Stimulated activated CD8-positive, alpha-beta memory T cell treated with anti-CD3 and anti-CD28 coated beads, Interleukin-7, amount 100 ng/mL, for 1 hour (primary cell): ENCODE results near the gene INPP5B.
"Not testable (repeated sequence)": the region's sequence is repeated elsewhere in the genome, so short reads cannot be mapped to it uniquely, and the experiment has no call there.

Experiments
- DNase-seq, 2 donors: peaks; one replicate each; pipeline ENCODE4 v3.0.0-alpha.2; 2020; ENCODE audit warnings: low read depth in 2 of 2

INPP5B gene

DNA sequence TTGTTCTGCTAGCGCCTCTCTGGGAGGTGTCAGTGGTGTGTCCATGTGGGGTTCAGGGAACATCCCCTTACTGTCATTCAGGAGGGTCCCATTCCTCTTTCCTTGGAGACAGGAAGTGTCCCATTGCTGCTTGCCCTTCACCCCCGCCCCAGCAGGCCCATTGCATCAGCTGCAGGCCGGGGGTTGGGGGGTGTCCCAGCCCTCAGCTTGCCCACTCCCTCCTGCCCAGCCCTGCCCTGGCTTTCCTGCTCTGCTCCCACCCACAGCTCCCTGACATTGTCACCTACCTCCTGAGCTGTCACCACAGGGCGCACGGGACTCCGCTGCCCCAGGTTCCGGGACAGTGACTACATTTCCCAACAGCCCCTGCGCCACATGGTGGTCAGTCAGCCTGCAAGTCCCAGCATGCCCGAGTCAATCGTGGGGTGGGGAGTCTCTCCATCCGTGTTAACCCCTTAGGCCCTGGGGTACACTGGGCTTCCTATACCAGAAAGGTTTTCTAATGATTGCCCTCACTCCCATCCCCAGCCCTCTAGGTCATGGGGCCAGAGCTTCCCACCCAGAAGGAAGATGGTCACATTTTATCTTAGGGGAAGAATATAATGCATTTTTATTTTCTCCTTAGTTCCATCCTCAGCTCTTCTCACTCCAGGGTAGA is at the start of gene INPP5B:
Gene INPP5B (minus strand): TSS at position 351 of the 658 bp plus-strand sequence. CDS start 745 bp downstream, outside the sequence.
- peak; percentile 20 to 41 for DNase-seq

DNA sequence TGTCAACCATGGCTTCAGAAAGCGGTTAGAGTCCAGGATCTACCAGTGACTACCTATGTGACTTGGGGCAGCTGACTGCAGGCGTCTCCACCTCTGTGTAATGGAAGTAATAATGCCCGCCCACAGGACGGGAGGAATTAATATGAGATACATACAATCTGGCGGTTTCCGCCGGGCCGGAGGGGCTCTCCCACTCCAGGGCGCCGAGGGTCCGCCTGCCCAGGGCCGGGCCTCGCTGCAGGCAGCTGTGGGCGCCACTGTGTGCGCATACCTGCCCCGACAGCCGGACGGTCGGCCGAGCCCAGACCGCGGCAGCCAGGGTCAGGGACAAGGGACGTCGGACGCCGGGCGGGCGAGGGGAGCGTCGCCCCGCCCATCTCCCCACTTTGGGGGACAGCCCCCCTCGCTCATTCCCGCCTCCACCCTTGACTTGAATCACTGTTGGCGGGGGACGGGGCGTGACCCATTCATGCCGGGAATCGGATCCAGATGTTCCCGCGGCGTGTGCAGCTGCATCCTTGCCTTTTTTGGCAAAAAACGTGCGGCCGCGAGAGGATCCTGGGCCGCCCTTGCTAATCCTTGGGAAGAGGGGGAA is 49.0 kb upstream of the INPP5B start:
- DNase-seq: no peak

DNA sequence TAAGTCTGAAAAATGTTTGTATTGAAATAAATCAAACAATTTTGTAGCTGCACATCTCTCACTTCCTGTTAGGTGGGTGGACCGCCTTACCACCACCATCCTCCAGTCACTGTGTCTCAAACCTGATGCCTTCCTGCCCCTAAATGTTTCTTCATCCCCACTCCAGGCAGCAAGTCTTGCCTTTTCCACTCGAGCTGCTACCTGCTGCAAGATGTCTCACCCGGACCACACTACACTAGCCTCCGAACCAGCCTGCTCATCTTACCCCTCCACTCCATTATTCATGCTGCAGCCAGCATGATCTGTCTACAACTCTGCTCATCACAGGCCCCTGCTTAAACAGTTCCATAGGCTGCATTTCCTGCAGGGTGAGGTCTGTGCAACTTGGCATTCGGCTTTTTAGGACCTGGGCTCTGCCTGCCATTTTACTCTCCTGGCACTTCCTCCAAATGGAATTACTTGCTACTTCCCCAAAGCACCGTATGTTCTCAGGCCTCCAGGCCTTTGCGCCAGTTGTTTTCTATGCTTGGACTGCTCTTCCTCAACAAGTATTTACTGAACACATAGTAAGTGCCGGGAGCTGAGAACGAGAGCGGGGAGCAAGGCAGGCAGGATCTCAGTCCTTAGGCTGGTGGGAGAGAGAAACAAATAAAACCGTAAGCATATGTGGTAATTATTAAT is 48.2 kb upstream of the INPP5B start:
- no peak for DNase-seq

DNA sequence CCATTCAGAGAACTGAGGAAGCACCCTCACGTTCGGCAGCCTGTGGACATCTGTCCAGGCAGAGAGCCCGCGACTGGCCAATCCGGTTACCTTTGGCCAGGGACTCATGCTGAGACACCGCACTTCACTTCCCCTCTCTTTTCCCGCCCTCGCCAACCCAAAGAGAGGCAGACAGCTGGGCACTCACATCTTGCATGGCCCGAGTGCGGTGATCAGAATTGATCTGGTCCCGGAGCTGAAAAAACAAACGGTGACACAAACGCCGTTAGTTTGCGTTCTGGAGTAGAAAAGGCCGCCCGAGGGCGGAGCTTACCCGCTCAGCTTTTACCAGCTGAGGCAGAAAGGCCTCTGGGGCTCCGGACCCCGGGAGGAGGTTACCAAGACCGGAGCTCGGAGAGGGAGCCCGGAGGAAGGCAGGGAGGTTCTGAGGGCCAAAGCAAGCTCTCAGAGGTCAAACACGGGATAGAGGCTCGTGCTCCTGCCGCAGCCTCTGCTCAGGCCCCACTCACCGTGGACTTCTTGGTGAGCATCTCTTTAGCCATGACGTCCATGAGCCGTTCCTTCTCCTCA is 42.6 kb upstream of the INPP5B start:
- DNase-seq: no peak

DNA sequence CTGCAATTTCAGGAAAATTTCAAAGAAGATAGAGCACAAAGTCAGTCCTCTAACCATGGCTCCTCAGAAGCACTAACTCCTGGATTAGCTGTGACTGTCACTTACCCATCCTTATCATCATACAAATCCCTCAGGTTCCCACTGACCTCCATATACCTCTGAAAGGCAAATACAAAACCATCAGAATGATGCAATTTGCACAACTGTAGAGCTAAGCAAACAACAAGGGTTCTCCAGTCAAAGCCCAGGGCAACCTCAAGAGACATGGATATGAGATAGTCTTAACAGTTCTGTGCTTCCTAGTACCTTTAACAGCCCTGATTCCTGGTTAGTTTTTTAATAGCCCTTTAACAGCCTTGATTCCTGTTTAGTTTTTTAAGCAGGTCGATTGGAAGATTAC is 40.8 kb upstream of the INPP5B start:
- DNase-seq: no peak

DNA sequence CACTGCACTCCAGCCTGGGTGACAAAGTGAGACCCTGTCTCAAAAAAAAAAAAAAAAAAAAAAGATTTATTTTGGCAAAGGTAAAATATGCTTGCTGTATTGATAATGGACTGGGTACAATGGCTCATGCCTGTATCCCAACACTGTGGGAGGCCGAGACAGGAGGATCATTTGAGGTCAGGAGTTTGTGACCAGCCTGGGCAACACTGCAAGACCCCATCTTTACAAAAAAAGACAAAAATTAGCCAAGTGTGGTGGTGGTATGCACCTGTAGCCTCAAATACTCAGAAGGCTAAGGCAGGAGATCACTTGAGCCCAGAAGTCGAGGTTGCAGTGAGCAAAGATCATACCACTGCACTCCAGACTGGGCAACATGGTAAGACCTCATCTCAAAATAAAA is 36.7 kb upstream of the INPP5B start:
- no peak for DNase-seq

DNA sequence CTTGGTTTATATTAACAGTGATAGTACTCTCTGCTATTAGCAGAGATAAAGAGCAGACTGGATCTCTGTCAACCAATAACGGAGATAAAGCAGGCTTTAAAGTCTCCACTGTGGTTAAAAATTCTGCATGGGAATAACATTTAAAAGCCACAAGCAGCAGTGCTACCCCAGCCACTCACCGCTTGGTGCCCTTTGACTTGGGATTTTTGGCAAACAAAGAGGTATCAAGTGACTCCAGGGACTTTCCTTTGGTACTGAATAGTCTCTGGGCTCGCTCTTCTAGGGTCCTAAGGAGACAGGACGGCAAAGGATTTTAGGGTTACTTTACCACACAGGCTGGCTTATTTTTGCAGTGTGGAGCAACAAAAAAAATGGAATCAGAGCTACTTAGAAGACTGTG is 31.7 kb upstream of the INPP5B start:
- DNase-seq: no peak

DNA sequence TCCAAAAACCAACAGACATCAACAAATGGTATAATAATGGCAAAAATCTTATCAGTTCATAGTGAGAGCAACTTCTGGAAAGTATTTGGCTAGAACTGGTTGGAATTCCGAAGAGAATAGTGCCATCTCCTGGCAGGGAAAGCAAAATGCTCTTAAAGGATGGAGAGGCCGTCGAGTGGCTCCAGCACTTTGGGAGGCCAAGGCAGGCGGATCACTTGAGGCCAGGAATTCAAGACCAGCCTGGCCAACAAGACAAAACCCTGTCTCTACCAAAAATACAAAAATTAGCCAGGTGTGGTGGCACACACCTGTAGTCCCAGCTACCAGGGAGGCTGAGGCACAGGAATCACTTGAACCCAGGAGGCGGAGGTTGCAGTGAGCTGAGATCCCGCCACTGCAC is 28.2 kb upstream of the INPP5B start:
- DNase-seq: not testable (repeated sequence)

DNA sequence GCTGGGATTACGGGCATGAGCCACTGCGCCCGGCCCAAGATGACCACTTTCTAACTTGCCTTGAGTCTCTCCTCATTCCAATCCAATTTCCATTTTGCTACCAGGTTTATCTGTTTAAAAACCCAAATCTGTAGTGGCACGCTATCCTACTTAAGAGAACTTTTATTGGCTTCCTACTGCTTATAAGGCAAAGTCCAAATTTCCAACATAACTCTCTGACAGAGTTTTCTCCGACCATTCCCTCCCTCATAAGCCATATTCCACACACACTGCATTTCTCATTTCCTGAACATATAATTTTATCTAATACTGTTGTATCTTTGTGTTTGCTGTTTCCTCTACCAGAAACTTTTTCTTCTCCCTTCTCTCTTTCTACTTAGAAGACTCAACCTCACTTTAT is 27.7 kb upstream of the INPP5B start:
- no peak for DNase-seq

DNA sequence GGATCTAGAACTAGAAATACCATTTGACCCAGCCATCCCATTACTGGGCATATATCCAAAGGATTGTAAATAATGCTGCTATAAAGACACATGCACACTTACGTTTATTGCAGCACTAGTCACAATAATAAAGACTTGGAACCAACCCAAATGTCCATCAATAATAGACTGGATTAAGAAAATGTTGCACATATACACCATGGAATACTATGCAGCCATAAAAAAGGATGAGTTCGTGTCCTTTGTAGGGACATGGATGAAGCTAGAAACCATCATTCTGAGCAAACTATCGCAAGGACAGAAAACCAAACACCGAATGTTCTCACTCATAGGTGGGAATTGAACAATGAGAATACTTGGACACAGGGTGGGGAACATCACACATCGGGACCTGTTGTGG is 26.8 kb upstream of the INPP5B start:
- not testable (repeated sequence) for DNase-seq

DNA sequence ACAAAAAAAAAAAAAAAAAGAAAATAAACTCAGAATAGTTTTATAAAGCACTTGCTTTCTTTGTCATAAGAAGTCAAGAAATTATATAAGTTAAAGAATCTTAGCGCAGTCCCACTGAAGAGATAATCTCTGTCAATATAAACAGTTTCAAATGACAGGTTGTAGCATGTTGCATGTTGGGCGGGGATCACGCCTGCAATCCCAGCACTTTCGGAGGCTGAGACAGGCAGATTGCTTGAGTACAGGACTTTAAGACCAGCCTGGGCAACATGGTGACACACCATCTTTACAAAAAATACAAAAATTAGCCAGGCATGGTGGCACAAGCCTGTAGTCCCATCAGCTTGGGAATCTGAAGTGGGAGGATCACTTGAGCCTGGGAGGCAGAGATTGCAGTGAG is 18.4 kb upstream of the INPP5B start:
- no peak for DNase-seq

DNA sequence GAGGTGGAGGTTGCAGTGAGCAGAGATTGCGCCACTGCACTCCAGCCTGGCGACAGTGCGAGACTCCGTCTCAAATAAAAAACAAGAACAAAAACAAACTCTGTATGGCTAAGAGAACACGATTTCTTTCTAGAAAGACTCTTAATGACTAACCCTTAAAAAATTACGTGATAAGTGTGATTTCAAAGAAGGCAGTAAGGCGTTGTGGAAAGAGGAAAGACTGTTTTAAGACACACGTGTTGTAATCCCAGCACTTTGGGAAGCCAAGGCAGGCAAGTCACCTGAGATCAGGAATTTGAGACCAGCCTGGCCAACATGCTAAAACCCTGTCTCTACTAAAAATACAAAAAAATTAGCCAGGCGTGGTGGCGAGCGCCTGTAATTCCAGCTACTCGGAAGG is 17.3 kb upstream of the INPP5B start:
- not testable (repeated sequence) for DNase-seq

DNA sequence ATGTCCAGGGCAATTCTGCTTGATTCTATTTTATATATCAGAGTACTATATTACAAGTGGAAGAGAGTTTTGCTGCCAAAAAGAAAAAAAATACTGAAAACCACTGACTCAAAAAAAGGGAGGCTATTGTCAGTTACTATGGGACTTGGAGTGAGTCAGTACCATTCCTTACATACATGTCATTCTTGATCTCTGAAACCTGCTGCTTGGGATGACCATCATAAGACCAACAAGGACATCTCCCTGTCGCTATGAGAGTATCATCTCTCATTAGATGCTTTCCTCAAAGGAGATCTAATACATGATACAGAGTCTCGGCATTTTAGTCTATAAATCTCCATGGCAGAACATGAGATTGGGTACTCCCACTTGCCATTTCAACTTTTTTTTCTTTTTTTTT is 11.8 kb upstream of the INPP5B start:
- no peak for DNase-seq

DNA sequence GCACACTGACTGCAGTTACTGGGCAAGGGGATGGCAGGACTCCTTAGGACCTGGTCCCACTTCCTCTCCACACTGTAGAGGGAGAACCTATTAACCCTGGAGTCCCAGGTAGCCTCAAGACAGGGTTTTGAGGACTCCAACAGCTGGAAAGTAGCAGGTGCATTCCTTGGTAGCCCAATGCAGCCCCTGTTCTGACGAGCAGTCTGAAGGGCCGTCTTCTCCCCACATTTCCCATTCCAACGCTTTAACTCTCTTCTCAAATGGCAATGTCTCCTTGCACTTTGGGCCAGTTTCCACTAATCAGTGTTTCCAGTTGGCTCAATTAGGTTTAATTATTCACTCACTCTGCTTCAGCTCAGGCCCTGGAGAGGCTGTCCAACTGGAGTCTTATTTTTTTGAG is 8.8 kb upstream of the INPP5B start:
- no peak for DNase-seq

DNA sequence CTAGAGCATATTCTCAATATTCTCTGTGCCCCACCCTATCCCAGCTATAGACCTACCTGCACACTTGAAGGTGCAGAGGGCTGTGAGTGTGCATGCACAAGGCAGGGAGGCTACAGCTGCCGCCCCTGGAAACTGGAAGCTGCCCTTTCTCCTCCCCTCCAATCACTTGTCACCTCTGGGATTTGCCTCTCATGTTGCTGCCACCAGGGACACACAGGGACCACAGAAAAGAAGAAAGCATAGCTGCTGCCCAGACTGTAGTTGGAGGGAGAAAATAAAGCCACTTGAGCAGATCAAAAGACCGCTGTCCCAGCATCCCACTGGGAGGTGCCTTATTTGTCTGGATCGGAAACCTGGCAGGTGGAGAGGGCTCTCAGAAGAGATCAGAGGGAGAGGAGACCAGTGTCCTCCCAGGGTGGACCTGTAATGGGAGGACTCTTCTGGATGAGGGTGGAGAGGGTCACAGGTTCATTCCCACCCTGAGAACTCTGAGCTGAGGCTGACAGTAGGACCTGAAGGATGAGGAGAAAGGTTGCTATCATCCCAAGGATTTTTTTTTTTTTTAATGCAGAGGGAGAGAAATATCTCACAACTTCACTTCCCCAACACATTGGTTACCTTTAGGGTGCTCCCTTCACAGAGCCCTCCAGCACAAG is 7.6 kb upstream of the INPP5B start:
- DNase-seq: no peak

DNA sequence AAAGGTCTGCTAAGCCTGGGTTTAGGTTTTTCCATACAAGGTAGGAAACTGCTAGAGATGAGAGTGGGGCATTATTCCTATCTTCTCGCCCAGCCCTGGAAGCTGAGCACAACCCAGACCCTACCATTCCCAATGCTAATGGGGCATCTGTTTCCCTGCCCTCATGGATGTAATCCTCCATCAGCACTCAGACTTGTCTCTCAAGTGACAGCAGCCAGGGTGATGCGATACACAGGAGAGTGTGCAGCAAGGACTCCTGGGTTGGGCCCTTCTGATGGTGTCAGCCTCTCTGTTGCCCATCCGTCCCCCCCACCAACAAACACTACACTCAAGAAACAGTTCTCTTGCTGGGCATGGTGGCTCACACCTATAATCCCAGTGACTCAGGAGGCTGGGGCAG is 5.9 kb upstream of the INPP5B start:
- no peak for DNase-seq

DNA sequence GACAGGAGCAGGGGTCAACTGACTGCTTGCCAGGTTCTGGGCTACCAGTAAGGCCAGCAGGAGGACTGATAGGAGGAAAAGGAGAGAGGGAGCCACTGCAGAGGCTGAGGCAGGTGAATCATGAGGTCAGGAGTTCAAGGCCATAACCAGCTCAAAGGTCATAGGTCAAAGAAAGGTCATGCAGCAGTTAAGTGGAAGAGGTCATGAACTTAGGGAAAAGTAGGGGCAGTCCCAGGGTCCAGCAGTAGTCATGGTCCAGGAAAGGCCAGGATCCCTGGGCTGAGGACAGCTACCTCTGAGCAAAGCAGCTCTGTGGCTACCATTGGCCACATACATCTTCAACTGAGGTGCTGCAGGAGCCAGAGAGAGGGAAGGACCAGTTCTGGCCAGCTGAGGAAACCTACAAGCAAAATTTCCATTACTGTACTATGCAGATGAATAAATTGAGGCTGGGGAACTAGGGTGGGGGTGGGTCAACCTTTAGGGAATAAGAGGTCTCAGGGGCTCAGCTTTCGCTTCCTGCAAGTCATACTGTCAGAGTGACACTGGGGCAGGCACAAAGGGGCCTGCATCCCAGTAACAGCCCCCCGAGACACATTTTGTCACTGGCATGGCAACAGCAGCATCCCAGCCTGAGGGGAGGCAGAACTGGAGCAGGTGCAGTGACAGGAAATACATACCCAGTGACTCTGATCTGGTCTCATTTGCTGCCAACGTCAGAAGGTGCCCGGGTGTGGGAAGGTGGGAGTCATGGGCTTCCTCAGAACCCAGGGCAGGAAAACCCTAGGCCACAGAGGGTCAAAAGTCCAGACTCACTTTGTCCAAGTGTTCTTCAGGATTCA is 5.2 kb upstream of the INPP5B start:
- no peak for DNase-seq

DNA sequence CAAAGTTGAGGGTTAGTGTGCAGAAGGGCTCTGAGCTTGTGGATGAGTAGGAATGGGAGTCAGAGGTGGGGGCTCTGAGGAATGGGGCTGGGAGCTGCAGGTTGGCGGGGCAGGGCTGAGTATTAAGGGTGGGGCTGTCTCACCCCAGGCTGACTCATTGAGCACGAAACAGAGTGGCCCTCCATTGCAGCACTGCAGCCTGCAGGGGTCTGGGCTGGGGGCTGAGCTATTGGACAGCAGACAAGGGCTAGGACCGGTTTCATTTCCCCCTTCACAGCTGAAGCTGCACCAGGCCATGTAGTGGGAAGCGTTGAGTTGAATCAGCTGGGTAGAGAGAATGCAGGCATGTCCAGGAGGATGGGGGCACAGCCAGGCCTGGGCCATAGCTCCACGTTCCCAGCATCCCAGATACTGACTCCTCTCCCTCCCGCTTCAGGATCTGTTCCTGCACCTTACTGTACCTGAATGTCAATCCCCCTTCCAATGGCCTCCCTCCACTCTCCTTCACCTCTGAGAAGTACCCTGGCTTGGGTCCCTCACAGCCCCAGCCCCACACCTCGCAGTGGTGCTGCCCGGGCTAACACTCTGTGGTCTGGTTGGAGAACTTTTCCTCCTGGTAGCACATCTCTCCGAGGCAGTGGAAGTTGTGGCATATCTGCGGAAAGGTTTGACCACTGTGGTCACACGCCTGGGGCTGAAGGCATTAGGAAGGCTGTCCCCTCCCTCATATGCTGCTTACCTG is 4.4 kb upstream of the INPP5B start:
- no peak for DNase-seq

DNA sequence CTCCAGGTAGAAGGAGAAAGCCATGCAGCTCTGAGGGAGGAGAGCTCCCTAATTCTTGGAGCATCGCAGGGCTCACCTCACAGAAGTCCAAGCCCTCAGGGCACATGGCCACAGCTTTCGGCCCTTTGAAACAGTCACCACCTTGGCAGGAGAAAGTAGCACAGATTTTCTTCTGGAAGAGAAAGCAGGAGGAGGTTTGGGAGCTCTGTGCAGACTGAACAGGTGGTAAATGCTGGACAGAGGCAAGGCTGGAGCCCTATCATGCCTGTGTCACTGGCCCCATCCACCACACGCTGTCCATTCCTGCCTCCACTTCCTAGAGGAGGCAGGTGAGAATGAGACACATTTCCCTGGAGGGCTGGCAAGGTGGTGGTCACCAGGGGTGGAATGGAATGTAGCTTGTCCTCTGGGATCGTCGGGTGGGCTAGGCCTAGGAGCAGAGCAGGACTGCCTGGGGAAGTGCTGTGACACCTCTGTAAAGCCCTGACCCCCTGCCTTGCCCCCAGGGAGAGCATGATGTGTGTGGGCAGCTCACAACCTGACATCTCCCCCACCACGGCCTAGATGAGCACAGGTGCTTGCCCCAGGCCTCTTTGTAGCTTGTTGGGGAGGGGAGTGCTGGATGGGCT is 2.8 kb upstream of the INPP5B start:
- no peak for DNase-seq

DNA sequence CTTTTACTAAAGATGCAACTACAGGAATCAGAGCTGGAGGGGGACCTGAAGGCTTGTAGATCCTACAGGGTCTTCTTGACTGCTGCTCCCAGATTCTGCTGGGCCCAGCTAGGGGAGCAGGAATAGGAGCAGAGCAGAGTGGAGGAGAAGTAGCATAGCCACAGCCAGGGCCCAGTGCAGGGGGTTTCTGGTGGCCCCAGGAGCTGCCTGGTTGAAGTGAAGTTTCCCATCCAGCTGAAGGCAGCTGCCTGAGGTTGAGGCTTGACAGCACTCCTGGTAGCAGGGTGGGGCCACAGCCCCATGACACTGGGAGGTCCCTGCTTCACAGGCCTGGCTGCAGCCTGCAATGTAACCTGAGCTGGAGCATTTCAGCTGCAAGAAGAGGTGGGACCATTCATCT is 2.0 kb upstream of the INPP5B start:
- DNase-seq: no peak
